Loucy (cell line): ENCODE measurements around the gene KIAA1549.
A peak's percentile ranks its signal among the peaks of the same experiment; 100 is the strongest.

ENCODE experiments used
- H2AFZ ChIP-seq: fragments of 200-600 bp; sonication (generic); 2 replicates; pipeline ENCODE4 v1.6.0; 2016; ENCODE audit warnings: antibody characterized with exemption, mild to moderate bottlenecking, low read length, moderate library complexity
- H3F3A ChIP-seq: fragments of 200-600 bp; 2 replicates; pipeline ENCODE4 v1.6.0; 2016; ENCODE audit warnings: antibody characterized with exemption, low read depth, mild to moderate bottlenecking
- H3K27me3 ChIP-seq: fragments of 200-600 bp; sonication (generic); 2 replicates; pipeline ENCODE4 v1.6.1; 2014; ENCODE audit warnings: low read length, mild to moderate bottlenecking; ENCODE audit not compliant: insufficient read depth, poor library complexity, severe bottlenecking
- H3K36me3 ChIP-seq: fragments of 200-600 bp; sonication (generic); 2 replicates; pipeline ENCODE4 v1.6.1; 2016; ENCODE audit warnings: low read length; ENCODE audit not compliant: insufficient read depth
- H3K4me1 ChIP-seq: fragments of 200-600 bp; sonication (generic); 2 replicates; pipeline ENCODE4 v1.5.1; 2014; ENCODE audit warnings: low read length, mild to moderate bottlenecking; ENCODE audit not compliant: insufficient read depth, poor library complexity, severe bottlenecking
- H3K4me2 ChIP-seq: fragments of 200-600 bp; sonication (generic); 2 replicates; pipeline ENCODE4 v1.6.0; 2014; ENCODE audit warnings: antibody characterized with exemption, low read length, low read depth, mild to moderate bottlenecking; ENCODE audit not compliant: poor library complexity, severe bottlenecking
- H3K4me3 ChIP-seq: fragments of 200-600 bp; sonication (generic); 2 replicates; pipeline ENCODE4 v1.5.1; 2014; ENCODE audit warnings: low read length, mild to moderate bottlenecking, mixed read lengths; ENCODE audit not compliant: poor library complexity, severe bottlenecking
- H3K79me2 ChIP-seq: fragments of 200-600 bp; sonication (generic); 2 replicates; pipeline ENCODE4 v1.6.1; 2014; ENCODE audit warnings: low read length; ENCODE audit not compliant: insufficient read depth
- H3K9ac ChIP-seq: fragments of 200-600 bp; sonication (generic); 2 replicates; pipeline ENCODE4 v1.6.0; 2014; ENCODE audit warnings: mild to moderate bottlenecking, low read depth, low read length, moderate library complexity; ENCODE audit not compliant: poor library complexity, severe bottlenecking
- H3K9me2 ChIP-seq: fragments of 200-600 bp; sonication (generic); replicated peaks from 2 replicates; pipeline ENCODE4 v1.6.1; 2016; ENCODE audit warnings: low read depth, low read length, mixed read lengths
- H3K9me3 ChIP-seq: fragments of 200-600 bp; sonication (generic); 2 replicates; pipeline ENCODE4 v1.6.1; 2014; ENCODE audit warnings: mild to moderate bottlenecking, antibody characterized with exemption, low read length, low read depth; ENCODE audit not compliant: insufficient read depth
- H4K20me1 ChIP-seq: fragments of 200-600 bp; sonication (generic); 2 replicates; pipeline ENCODE4 v1.6.0; 2014; ENCODE audit warnings: antibody characterized with exemption, low read length, mild to moderate bottlenecking; ENCODE audit not compliant: insufficient read depth, poor library complexity, severe bottlenecking
- EZH2phosphoT487 ChIP-seq: fragments of 200-600 bp; IDR thresholded peaks from 2 replicates; pipeline ENCODE4 v1.6.1; 2018; ENCODE audit warnings: antibody characterized with exemption, mild to moderate bottlenecking, moderate library complexity, borderline replicate concordance
- TF ChIP-seq, protein P1 (sequence below): fragments of 200-600 bp; sonication (generic); conservative IDR thresholded peaks from 2 replicates; pipeline ENCODE4 v1.5.1; 2014; ENCODE audit warnings: mild to moderate bottlenecking, antibody characterized with exemption, low read length

Gene KIAA1549

DNA sequence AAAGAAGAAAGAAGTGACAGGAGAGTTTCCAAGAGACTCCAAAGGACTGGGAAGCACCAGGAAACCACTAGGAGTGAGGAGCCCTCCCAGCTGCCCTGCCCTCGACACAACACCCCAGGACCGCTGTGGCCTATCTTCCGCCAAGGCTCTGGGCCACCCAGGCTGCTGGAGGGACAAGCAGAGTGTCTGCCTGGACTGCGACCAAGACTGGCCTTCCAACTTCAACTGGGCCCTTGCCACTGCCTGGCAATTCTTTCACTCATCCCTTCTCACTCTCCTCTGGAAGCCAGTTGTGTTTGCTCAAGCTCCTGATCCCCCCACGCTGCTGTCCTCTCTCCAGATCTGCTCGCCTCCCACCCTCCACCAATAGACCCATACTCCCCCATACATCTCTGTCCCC, 10.2 kb downstream of the KIAA1549 start:
- Histone ChIP-seq H3K9ac (no peak overlapping the region), H3K79me2 (peaks cover 82% of the 10 kb centered on the region), H3K9me3 (no peaks in the 10 kb centered on the region), H3K4me1 (peaks cover 46% of the 10 kb centered on the region), H4K20me1 (no peaks in the 10 kb centered on the region), H3K4me2 (no peak overlapping the region), H3K36me3 (no peaks in the 10 kb centered on the region), H3K9me2 (no peaks in the 10 kb centered on the region), H2AFZ (no peak overlapping the region), H3K4me3 (no peak overlapping the region), H3F3A (no peaks in the 10 kb centered on the region), H3K27me3 (no peaks in the 10 kb centered on the region)
- TF ChIP-seq, protein P1, sequence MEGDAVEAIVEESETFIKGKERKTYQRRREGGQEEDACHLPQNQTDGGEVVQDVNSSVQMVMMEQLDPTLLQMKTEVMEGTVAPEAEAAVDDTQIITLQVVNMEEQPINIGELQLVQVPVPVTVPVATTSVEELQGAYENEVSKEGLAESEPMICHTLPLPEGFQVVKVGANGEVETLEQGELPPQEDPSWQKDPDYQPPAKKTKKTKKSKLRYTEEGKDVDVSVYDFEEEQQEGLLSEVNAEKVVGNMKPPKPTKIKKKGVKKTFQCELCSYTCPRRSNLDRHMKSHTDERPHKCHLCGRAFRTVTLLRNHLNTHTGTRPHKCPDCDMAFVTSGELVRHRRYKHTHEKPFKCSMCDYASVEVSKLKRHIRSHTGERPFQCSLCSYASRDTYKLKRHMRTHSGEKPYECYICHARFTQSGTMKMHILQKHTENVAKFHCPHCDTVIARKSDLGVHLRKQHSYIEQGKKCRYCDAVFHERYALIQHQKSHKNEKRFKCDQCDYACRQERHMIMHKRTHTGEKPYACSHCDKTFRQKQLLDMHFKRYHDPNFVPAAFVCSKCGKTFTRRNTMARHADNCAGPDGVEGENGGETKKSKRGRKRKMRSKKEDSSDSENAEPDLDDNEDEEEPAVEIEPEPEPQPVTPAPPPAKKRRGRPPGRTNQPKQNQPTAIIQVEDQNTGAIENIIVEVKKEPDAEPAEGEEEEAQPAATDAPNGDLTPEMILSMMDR = no peak
- no peak for TF ChIP-seq EZH2phosphoT487

GRCh38 chr7:138970446-138970845, 10.7 kb downstream of the KIAA1549 start:
- Histone ChIP-seq H3K9me3 (no peaks in the 10 kb centered on the region), H3K9me2 (no peaks in the 10 kb centered on the region), H3K9ac (no peak overlapping the region), H3K4me3 (no peak overlapping the region), H3K36me3 (no peaks in the 10 kb centered on the region), H3K4me1 (peaks cover 46% of the 10 kb centered on the region), H3K4me2 (no peak overlapping the region), H3K27me3 (no peaks in the 10 kb centered on the region), H2AFZ (no peak overlapping the region), H3F3A (no peaks in the 10 kb centered on the region), H3K79me2 (peaks cover 82% of the 10 kb centered on the region), H4K20me1 (no peaks in the 10 kb centered on the region)
- no peak for TF ChIP-seq EZH2phosphoT487
- TF ChIP-seq, protein P1 = no peak

DNA sequence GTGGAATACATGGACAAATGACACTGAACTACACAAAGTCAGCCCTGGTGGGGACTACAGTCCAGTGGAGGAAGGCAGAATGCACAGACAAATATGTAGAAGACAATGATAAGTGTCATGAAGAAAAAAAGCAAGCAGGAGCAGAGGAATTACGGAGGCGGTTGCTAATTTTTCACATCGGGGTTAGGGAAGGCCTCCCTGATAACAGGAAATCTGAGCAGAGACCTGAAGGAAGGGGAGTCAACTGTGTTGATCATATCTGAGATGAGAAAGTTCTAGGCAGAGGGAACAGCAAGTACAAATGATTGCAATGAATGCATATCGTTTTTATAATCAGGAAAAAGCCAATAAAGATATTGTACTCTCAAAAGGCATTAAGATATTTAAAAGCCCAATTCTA, 14.0 kb downstream of the KIAA1549 start:
- Histone ChIP-seq H2AFZ (no peak overlapping the region), H3F3A (no peaks in the 10 kb centered on the region), H3K9me2 (no peaks in the 10 kb centered on the region), H3K9ac (no peak overlapping the region), H3K27me3 (no peaks in the 10 kb centered on the region), H3K79me2 (peaks cover 82% of the 10 kb centered on the region), H3K9me3 (no peaks in the 10 kb centered on the region), H3K4me3 (no peak overlapping the region), H3K36me3 (no peaks in the 10 kb centered on the region), H3K4me2 (peak overlapping the region; percentile 16), H3K4me1 (peaks cover 43% of the 10 kb centered on the region), H4K20me1 (no peaks in the 10 kb centered on the region)
- TF ChIP-seq, protein P1 = no peak
- no peak for TF ChIP-seq EZH2phosphoT487
